SJCRH30 (cell line): ENCODE data around the gene ZFP1. TPM values are rescaled to one million over a fixed set of nuclear protein-coding genes. Genes with fewer than 3 reads are reported as not detected.
A peak's percentile ranks its signal among the peaks of the same experiment; 100 is the strongest.

Source experiments
- DNase-seq, 2 experiments: peaks; one replicate each; pipeline ENCODE4 v3.0.0-alpha.2; 2015 to 2020
- H3K27ac ChIP-seq: fragments of 250-450 bp; sonication (Bioruptor Pico); 2 replicates; pipeline ENCODE4 v1.5.1; 2020; ENCODE audit warnings: mild to moderate bottlenecking, moderate library complexity
- H3K27me3 ChIP-seq: fragments of 250-450 bp; sonication (Bioruptor Pico); 2 replicates; pipeline ENCODE4 v1.5.1; 2020; ENCODE audit warnings: mild to moderate bottlenecking, moderate library complexity
- H3K36me3 ChIP-seq: fragments of 250-450 bp; sonication (Bioruptor Pico); 2 replicates; pipeline ENCODE4 v1.5.1; 2020; ENCODE audit warnings: mild to moderate bottlenecking, moderate library complexity
- H3K4me1 ChIP-seq: fragments of 250-450 bp; sonication (Bioruptor Pico); 2 replicates; pipeline ENCODE4 v1.5.1; 2020; ENCODE audit warnings: mild to moderate bottlenecking, moderate library complexity
- H3K4me3 ChIP-seq: fragments of 250-450 bp; sonication (Bioruptor Pico); 2 replicates; pipeline ENCODE4 v1.5.1; 2020; ENCODE audit warnings: mild to moderate bottlenecking, moderate library complexity
- H3K9me3 ChIP-seq: fragments of 250-450 bp; sonication (Bioruptor Pico); replicated peaks from 2 replicates; pipeline ENCODE4 v1.5.1; 2020; ENCODE audit warnings: mild to moderate bottlenecking, moderate library complexity
- total RNA-seq: library from RNA; depleted of rRNA; stranded (reverse); fragments of >200 nt; shearing (Covaris generic); gene quantifications from 2 replicates; pipeline ENCODE4 v1.2.3, GENCODE V29; 2014; rRNA removed

Gene ZFP1
- total RNA-seq, 1 experiment from 2014 or later, result 10.9 TPM

DNA sequence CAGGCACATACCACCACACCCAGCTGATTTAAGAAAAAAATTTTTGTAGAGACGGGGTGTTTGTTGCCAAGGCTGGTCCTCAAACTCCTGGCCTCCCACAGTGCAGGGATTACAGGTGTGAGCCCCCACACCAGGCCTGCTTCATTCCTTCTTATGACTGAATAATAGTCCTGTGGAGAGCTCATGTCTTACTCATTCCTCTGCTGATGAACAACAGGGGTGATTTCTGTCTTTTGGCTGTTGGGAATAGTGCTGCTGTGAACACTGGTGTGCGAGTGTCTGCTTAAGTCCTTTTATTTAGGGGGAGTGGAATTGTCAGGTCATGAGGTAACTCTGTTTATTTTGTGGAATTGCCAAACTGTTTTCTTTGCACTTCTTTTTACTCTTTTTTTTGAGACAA lies 67.8 kb downstream of the ZFP1 start:
- Histone ChIP-seq H3K4me1 (peaks cover 3% of the 10 kb centered on the region; the same call in 1 of the 2 replicates), H3K4me3 (no peak overlapping the region), H3K27ac (no peak overlapping the region), H3K9me3 (no peaks in the 10 kb centered on the region), H3K36me3 (no peaks in the 10 kb centered on the region), H3K27me3 (no peaks in the 10 kb centered on the region)
- DNase-seq, result no peak

DNA sequence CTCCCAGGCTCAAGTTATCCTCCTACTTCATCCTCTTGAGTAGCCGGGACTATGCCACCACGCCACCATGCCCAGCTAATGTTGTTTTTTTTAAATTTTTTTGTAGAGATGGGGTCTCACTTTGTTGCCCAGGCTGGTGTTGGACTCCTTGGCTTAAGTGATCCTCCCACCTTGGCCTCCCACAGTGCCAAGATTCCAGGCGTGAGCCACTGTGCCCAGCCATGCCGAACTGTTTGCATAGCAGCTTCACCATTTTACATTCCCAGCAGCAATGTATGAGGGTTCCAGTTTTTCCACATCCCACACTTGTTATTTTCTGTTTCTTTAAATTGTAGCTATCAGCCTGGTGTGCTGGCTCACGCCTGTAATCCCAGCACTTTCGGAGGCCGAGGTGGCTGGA lies 68.3 kb downstream of the ZFP1 start:
- no peak for DNase-seq
- Histone ChIP-seq H3K9me3 (no peaks in the 10 kb centered on the region), H3K4me1 (peaks cover 3% of the 10 kb centered on the region; the same call in 1 of the 2 replicates), H3K36me3 (no peaks in the 10 kb centered on the region), H3K27me3 (no peaks in the 10 kb centered on the region), H3K27ac (no peak overlapping the region), H3K4me3 (no peak overlapping the region)

DNA sequence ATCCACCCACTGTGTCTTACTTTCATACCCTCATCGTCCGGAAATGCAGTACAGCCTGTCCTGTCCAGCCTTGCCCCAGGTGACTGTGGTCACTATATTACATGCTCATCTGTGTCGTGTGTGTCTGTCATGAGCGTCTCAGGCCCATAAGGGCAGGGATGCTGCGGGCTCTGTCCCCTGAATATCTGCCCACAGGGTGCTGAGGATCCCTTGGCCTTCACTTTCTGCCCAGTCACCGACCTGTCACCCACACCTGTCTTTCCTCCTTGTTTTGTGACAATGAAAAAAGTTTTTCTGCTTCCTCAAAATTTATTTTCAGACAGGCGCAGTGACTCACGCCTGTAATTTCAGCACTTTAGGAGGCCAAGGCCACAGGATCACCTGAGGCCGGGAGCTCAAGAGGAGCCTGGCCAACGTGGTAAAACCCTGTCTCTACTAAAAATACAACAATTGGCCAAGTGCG lies 69.1 kb downstream of the ZFP1 start:
- peaks cover 3% of the 10 kb centered on the region; the same call in 1 of the 2 replicates for H3K4me1 ChIP-seq
- no peak for DNase-seq

DNA sequence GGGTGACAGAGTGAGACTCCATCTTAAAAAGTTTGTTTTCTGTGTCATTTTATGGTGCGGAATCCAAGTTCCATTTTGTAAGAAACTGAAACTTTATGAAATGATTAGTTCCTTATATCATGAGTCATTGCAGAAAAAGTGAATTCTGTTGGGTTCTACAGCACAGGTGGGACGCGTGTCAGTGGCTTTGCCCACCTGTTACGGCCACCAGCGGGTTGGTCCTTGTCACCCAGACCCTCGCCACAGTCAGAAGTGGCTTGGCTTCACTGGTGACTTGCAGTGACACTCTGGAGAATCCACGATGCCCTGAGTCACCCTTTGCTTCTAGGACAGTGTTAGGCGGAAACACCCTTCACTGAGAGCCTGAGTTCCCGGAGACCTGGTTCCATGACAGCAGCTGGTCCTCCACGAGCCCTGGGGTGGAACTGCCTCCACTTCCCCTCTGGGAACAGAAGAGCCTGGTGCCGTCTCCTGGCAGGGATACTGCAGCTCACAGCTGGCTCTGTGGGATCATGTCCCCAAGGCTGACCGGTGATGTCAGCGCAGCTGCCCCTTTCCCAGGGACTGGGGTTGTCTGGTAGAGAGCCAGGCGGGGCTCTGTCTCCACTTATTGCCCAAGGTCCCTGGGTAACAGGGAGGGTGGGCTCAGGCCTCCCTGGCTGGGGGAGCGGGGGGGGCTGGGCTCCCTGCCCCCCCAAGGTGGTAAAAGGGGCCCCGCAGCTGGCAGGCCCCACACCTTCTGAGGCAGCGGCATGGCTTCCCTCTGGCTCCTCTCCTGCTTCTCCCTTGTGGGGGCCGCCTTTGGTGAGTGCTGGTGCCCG lies 70.1 kb downstream of the ZFP1 start, which contains the start of gene CTRB1:
CTRB1 (plus strand) TSS at position 733 of the 821 bp plus-strand sequence; CDS start at position 753, 20 bp downstream.
- peak; percentile 70 for DNase-seq
- Histone ChIP-seq H3K27me3 (no peaks in the 10 kb centered on the region), H3K4me1 (peaks cover 3% of the 10 kb centered on the region; the same call in 1 of the 2 replicates), H3K36me3 (no peaks in the 10 kb centered on the region), H3K4me3 (0 out of 2 replicates have a peak within 1 kb of the TSS, but pooled peaks have one; percentile 7), H3K9me3 (no peaks in the 10 kb centered on the region), H3K27ac (peak within 1 kb of the TSS; percentile 25; the same call in 1 of the 2 replicates)

More for the DNA sequence above, 69.1 kb downstream of the ZFP1 start:
- Histone ChIP-seq H3K9me3 (no peaks in the 10 kb centered on the region), H3K27me3 (no peaks in the 10 kb centered on the region), H3K27ac (no peak overlapping the region), H3K36me3 (no peaks in the 10 kb centered on the region), H3K4me3 (no peak overlapping the region)

DNA sequence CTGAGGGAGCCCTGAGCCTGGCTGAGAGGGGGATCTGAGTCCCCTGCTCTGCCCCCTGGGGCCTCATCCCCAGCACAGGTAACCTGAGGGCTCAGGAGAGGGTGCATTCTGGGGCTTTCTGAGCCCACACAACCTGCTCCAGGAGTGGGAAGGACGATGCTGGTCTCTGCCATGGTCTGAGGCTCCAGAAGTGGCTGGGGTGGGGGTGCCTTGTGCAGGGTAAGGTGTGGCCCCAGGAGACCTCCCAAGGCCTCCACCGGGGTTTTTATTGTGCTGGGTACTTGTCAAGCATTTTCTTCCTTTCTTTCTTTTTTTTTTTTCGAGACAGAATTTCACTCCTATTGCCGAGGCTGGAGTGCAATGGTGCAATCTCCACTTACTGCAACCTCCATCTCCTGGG lies 70.8 kb downstream of the ZFP1 start:
- Histone ChIP-seq H3K27ac (peak overlapping the region; percentile 25; the same call in 1 of the 2 replicates), H3K36me3 (no peaks in the 10 kb centered on the region), H3K27me3 (no peaks in the 10 kb centered on the region), H3K4me1 (peaks cover 3% of the 10 kb centered on the region; the same call in 1 of the 2 replicates), H3K4me3 (0 out of 2 replicates have a peak overlapping the region, but pooled peaks have one; percentile 7), H3K9me3 (no peaks in the 10 kb centered on the region)
- no peak for DNase-seq

DNA sequence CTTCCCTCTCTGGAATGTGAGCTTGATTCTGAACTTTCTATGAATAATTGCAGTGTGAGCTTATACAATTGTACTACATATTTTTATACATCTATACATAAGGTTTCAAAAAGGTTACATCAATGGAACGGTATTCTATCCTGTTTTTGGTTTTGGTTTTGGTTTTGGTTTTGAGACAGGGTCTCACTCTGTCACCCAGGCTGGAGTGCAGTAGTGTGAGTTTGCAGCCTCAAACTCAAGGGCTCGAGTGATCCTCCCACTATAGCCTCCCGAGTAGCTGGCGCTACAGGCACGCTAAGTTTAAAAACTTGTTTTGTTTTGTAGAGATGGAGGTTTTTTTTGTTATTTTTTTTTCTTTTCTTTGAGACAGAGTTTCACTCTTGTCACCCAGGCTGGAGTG lies 71.5 kb downstream of the ZFP1 start:
- H3K4me3 ChIP-seq, result no peak overlapping the region

More for the DNA sequence above, 71.5 kb downstream of the ZFP1 start:
- H3K27ac ChIP-seq, result no peak overlapping the region
- H3K4me1 ChIP-seq, result peaks cover 3% of the 10 kb centered on the region; the same call in 1 of the 2 replicates
- no peaks in the 10 kb centered on the region for H3K9me3 ChIP-seq
- no peaks in the 10 kb centered on the region for H3K36me3 ChIP-seq
- no peak for DNase-seq
- H3K27me3 ChIP-seq, result no peaks in the 10 kb centered on the region

Other genes with a start within 250 kb of the ZFP1 start
- 13.6 and 17.9 TPM in 2 replicates for gene WDR59, start 163.4 kb upstream of the ZFP1 start, total RNA-seq
- 10.9 and 11.6 TPM in 2 replicates for gene ZNRF1, start 149.5 kb upstream of the ZFP1 start, total RNA-seq
- gene LDHD, start 31.7 kb upstream of the ZFP1 start, total RNA-seq, result 0.08 TPM in 1 of 2 replicates, not detected in the other
- 0.56 TPM in 1 of 2 replicates, not detected in the other for gene CTRB2, start 58.6 kb downstream of the ZFP1 start, total RNA-seq
- gene CTRB1, start 70.5 kb downstream of the ZFP1 start, total RNA-seq, result not detected in 2 replicates
- 17.4 and 21.7 TPM in 2 replicates for gene BCAR1, start 103.1 kb downstream of the ZFP1 start, total RNA-seq